SHP77 (cell line): ENCODE measurements around the gene NCOR2.
A peak's percentile ranks its signal among the peaks of the same experiment; 100 is the strongest.

ENCODE experiments used
- DNase-seq, 2 experiments: peaks; one replicate each; lab custom pipeline; 2025; lab: John Stamatoyannopoulos, UW

NCOR2 gene

GRCh38 chr12:124525927-124526692 lies 41.3 kb downstream of the NCOR2 start:
- no peak for DNase-seq

- peak in 1 of 2 experiments; percentile 57 for DNase-seq
These were observed 42.0 kb downstream of the NCOR2 start for GRCh38 chr12:124525455-124525854.

- no peak for DNase-seq
These were observed 43.0 kb downstream of the NCOR2 start for GRCh38 chr12:124524231-124524925.

GRCh38 chr12:124523071-124523470 lies 44.3 kb downstream of the NCOR2 start:
- peak; percentile 49 to 83 for DNase-seq

GRCh38 chr12:124520907-124521306 lies 46.5 kb downstream of the NCOR2 start:
- DNase-seq = no peak

- peak; percentile 91 for DNase-seq
These were observed 47.1 kb downstream of the NCOR2 start for GRCh38 chr12:124520265-124520701.

GRCh38 chr12:124519746-124520145 lies 47.7 kb downstream of the NCOR2 start:
- no peak for DNase-seq

- DNase-seq = peak; percentile 94 to 97
These were observed 49.1 kb downstream of the NCOR2 start for GRCh38 chr12:124518051-124518932.
